Stimulated activated CD8-positive, alpha-beta memory T cell treated with anti-CD3 and anti-CD28 coated beads, Interleukin-15, amount 100 ng/mL, for 4 hours (primary cell): ENCODE measurements around the gene NUMA1.

Experiments
- DNase-seq, 2 donors: peaks; one replicate each; pipeline ENCODE4 v3.0.0-alpha.2; 2020; ENCODE audit warnings: low read depth in 2 of 2

NUMA1 gene

GRCh38 chr11:71976551-71976950, 103.8 kb downstream of the NUMA1 start:
- DNase-seq, result no peak

GRCh38 chr11:71971680-71972079, 108.7 kb downstream of the NUMA1 start:
- no peak for DNase-seq

GRCh38 chr11:71964641-71965040, 115.7 kb downstream of the NUMA1 start:
- no peak for DNase-seq

- no peak for DNase-seq
Measured at GRCh38 chr11:71963468-71963867, 116.9 kb downstream of the NUMA1 start.

- DNase-seq, result no peak
Measured at GRCh38 chr11:71962428-71963038, 117.8 kb downstream of the NUMA1 start.

GRCh38 chr11:71955898-71956456, 124.4 kb downstream of the NUMA1 start:
- no peak for DNase-seq
